MCF 10A (cell line): ENCODE data around the gene WDR82. TPM values are rescaled to one million over a fixed set of nuclear protein-coding genes. Genes with fewer than 3 reads are reported as not detected.

Source experiments
- BruUV-seq: library from RNA; stranded (reverse); fragments of 400-500 nt; replicated peaks from 2 replicates; lab custom pipeline; 2021; lab: Mats Ljungman, UMichigan
- CTCF ChIA-PET: fragments of 300-600 bp; sonication (Branson Sonifier 250); formaldehyde crosslinking; extraction: SDS; loops from one replicate; lab custom pipeline; 2021; ENCODE audit warnings: antibody characterized with exemption, inconsistent platforms; lab: Yijun Ruan, JAX
- POLR2A ChIA-PET: fragments of 300-600, 350-650 bp; sonication (Branson Sonifier 250); formaldehyde crosslinking; extraction: SDS; loops from one replicate; lab custom pipeline; 2020; ENCODE audit warnings: antibody characterized with exemption, inconsistent platforms; lab: Yijun Ruan, JAX
- DNase-seq: peaks from one replicate; pipeline ENCODE4 v3.0.0-alpha.2; 2018; ENCODE audit not compliant: unreplicated experiment
- H3K27ac Mint-ChIP-seq: one replicate; pipeline ENCODE4 v1.8.0; 2022; ENCODE audit warnings: mild to moderate bottlenecking, low read depth, mixed read lengths; ENCODE audit not compliant: unreplicated experiment
- H3K27me3 Mint-ChIP-seq: one replicate; pipeline ENCODE4 v1.8.0; 2022; ENCODE audit warnings: mixed read lengths; ENCODE audit not compliant: insufficient read depth, unreplicated experiment
- H3K36me3 Mint-ChIP-seq: one replicate; pipeline ENCODE4 v1.8.0; 2022; ENCODE audit warnings: mild to moderate bottlenecking, moderate library complexity, mixed read lengths; ENCODE audit not compliant: insufficient read depth, unreplicated experiment
- H3K4me1 Mint-ChIP-seq: one replicate; pipeline ENCODE4 v1.8.0; 2022; ENCODE audit warnings: mixed read lengths; ENCODE audit not compliant: insufficient read depth, unreplicated experiment
- H3K4me3 Mint-ChIP-seq: one replicate; pipeline ENCODE4 v1.8.0; 2022; ENCODE audit warnings: mild to moderate bottlenecking, moderate library complexity, mixed read lengths; ENCODE audit not compliant: unreplicated experiment
- H3K9me3 Mint-ChIP-seq: one replicate; pipeline ENCODE4 v1.8.0; 2022; ENCODE audit warnings: mixed read lengths; ENCODE audit not compliant: unreplicated experiment
- intact Hi-C: fragments of 100-400 bp; cut with micrococcal nuclease; formaldehyde crosslinking; loops from 2 replicates; pipeline ENCODE4 v1.14.1; 2022
- total RNA-seq: library from RNA; stranded (reverse); gene quantifications from 2 replicates; pipeline ENCODE4 v1.2.3, GENCODE V29; 2022
- TF ChIP-seq, protein P1 (sequence below): fragments of 200-600 bp; IDR thresholded peaks from one replicate; pipeline ENCODE4 v1.8.0; 2022; ENCODE audit warnings: antibody characterized with exemption, mild to moderate bottlenecking; ENCODE audit not compliant: unreplicated experiment

The WDR82 gene
- total RNA-seq, 1 experiment from 2014 or later: 62.5 TPM

DNA sequence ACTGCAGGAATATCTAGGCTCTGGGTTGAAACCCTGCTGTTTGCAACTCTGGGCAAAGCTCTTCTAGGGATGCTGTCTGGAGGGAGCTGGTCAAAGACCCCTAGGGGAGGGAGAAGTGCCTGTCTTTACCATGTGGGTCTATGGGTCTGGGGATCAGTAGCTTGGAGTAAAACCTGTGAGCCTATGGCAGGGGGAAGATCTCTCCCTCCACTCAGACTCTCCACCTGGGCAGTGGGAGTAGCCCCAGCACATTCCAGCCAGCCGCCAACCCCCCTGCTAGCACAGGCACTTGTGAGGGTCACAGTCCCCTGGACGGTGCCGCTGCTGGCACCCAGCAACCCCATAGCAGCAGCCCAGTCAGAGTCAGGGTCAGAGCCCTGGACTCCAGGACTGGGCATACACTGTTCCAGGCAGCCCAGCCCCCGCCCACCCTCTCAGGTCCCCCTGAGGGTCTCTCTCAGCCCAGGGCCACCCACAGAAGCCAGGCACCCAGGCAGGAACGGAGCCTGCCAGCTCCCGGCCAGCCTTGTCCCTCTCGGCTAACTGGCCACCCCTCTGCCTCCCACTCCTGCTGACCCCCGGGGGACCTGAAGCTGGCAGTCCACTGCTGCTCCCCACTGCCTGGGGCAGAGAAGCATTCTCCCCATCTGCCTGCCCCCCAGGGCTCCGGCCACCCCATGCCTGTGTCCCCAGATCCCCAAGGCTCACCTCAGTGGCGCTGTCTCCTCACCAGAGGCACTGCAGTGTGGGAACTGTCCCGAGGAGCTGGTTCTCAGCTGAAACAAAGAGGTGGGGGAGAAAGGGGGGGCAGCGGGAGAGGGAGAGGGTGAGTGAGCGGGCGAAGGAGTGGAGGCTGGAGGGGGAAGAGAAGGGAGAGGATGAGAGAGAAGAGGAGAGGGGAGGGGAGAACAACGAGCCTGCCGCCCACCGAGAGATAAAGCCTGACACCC is 20.0 kb upstream of the WDR82 start:
- TF ChIP-seq, protein P1, sequence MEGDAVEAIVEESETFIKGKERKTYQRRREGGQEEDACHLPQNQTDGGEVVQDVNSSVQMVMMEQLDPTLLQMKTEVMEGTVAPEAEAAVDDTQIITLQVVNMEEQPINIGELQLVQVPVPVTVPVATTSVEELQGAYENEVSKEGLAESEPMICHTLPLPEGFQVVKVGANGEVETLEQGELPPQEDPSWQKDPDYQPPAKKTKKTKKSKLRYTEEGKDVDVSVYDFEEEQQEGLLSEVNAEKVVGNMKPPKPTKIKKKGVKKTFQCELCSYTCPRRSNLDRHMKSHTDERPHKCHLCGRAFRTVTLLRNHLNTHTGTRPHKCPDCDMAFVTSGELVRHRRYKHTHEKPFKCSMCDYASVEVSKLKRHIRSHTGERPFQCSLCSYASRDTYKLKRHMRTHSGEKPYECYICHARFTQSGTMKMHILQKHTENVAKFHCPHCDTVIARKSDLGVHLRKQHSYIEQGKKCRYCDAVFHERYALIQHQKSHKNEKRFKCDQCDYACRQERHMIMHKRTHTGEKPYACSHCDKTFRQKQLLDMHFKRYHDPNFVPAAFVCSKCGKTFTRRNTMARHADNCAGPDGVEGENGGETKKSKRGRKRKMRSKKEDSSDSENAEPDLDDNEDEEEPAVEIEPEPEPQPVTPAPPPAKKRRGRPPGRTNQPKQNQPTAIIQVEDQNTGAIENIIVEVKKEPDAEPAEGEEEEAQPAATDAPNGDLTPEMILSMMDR: no peak

DNA sequence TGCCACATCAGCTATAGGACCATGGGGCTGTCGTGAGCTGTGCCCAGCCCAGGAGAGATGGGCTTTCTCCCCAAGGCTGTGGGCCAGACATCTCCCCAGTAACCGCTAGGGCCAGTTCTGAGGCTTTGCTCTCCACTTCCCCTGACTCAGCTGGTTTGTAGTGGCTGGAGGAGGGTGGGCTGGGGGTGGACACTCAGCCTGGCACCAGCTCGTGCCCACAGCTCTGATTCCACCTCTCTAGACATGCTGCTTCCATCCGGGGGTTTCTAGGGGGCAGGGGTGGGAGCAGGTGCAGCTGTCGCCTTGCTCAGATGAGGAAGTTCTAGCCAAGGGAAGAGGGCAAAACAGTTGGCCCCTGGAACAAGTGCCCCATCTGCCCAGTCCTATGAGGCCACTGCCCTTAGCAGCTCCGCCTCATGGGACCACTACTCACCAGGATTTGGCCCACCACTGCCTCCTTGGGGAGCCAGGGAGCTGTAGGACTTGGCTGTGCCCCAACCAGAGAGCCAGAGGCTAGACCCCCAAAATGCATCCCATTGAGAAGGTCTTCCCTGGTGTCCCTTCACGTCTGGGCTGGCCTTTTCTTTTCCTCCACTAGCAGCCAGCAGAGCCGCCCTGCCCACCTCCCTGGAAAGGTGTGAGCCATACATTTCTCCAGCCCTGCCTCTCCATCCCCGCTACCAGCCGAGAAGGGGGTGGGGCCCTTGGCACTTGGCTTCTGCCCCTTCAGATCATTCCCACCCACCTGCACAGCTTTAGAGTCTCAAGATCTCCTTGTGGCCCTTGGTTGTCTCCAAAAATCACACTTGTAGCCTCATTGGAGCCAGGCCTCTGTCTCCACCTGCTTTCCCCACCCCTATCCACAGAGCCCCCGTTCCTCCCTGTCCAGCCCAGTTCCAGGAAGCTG is 19.0 kb upstream of the WDR82 start:
- intact Hi-C loops: no loop called here
- ChIA-PET CTCF (interaction anchor here (0.6 to 1.7 kb wide), 8 partner anchors 9 to 353 kb away, joined by 3 to 10 read pairs (median 4); no protein-coding TSS in a partner anchor), POLR2A (interaction anchor here (0.6 to 2.2 kb wide), 3 partner anchors 9 to 185 kb away, joined by 3 to 8 read pairs (median 6); partner anchors contain the start of gene GLYCTK)
- no TSS peak for BruUV-seq
- H3K9me3 Mint-ChIP-seq: no peaks in the 10 kb centered on the region
- no peak overlapping the region for H3K4me3 Mint-ChIP-seq
- DNase-seq: no peak
- no peak overlapping the region for H3K27ac Mint-ChIP-seq
- no peaks in the 10 kb centered on the region for H3K4me1 Mint-ChIP-seq
- no peaks in the 10 kb centered on the region for H3K27me3 Mint-ChIP-seq
- no peaks in the 10 kb centered on the region for H3K36me3 Mint-ChIP-seq
- TF ChIP-seq, protein P1: no peak

More for the DNA sequence above, 20.0 kb upstream of the WDR82 start:
- no peaks in the 10 kb centered on the region for H3K36me3 Mint-ChIP-seq
- no peak overlapping the region for H3K27ac Mint-ChIP-seq
- no peak overlapping the region for H3K4me3 Mint-ChIP-seq
- ChIA-PET CTCF (interaction anchor here (0.6 to 1.7 kb wide), 4 partner anchors 10 to 354 kb away, joined by 3 to 10 read pairs (median 5); no protein-coding TSS in a partner anchor), POLR2A (interaction anchor here (1.8 to 2.2 kb wide), 2 partner anchors 10 to 11 kb away, joined by 6 to 8 read pairs; partner anchors contain the start of gene GLYCTK)
- H3K9me3 Mint-ChIP-seq: no peaks in the 10 kb centered on the region
- H3K4me1 Mint-ChIP-seq: no peaks in the 10 kb centered on the region
- intact Hi-C loops: no loop called here
- DNase-seq: no peak
- H3K27me3 Mint-ChIP-seq: no peaks in the 10 kb centered on the region
- no TSS peak for BruUV-seq

DNA sequence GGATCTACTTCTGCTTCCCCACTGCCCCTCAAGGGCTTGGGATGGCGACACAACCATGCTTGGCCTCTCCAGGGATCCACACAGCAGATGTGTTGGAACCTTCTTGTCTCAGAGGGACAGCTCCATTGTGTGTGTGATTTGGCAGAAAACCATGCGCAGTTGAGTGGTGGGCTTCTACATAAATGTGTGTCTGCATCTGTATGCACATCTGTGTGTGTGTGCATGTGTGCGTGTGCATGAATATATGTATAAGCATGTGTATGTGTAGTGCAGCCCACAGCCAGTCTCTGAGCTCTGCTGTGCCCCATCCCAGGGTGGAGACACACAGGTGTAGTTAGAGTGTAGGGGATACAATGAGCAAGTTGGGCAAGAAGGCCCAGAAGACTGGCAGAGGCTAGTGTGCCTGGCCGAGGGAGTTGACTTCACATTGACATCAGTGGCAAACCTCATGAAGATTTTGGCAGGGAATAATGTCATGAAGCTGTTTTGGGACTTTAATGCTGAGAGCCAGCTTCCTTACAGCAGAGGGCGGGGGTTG is 17.3 kb upstream of the WDR82 start:
- H3K4me1 Mint-ChIP-seq: no peaks in the 10 kb centered on the region
- TF ChIP-seq, protein P1: no peak
- no peak overlapping the region for H3K4me3 Mint-ChIP-seq
- H3K27ac Mint-ChIP-seq: no peak overlapping the region
- POLR2A ChIA-PET: interaction anchor here (0.6 to 2.2 kb wide), 2 partner anchors 8 to 27 kb away, joined by 3 to 8 read pairs; partner anchors contain the start of gene GLYCTK
- DNase-seq: no peak
- H3K36me3 Mint-ChIP-seq: no peaks in the 10 kb centered on the region
- H3K27me3 Mint-ChIP-seq: no peaks in the 10 kb centered on the region
- H3K9me3 Mint-ChIP-seq: no peaks in the 10 kb centered on the region
- intact Hi-C loops: no loop called here
- CTCF ChIA-PET: interaction anchor here (0.5 to 1.1 kb wide), 5 partner anchors 43 to 1392 kb away, joined by 3 to 4 read pairs (median 3); no protein-coding TSS in a partner anchor
- BruUV-seq: no TSS peak
